CD4-positive, alpha-beta memory T cell (primary cell): ENCODE measurements around the gene ARMC3. TPM values are rescaled to one million over a fixed set of nuclear protein-coding genes. Genes with fewer than 3 reads are reported as not detected.

Experiments used
- CTCF ChIA-PET: fragments of 350-600 bp; sonication (Branson Sonifier 250); formaldehyde crosslinking; loops from one replicate; lab custom pipeline; 2021; ENCODE audit warnings: inconsistent platforms; ENCODE audit not compliant: partially characterized antibody; lab: Charles Lee
- POLR2A ChIA-PET: fragments of 350-600 bp; sonication (Branson Sonifier 250); formaldehyde crosslinking; loops from one replicate; lab custom pipeline; 2021; ENCODE audit not compliant: partially characterized antibody; lab: Charles Lee
- DNase-seq, 5 donors: peaks; one replicate each; pipeline versions ENCODE4 v3.0.0 to v3.0.0-alpha.2; 2020 to 2022; ENCODE audit warnings: mixed read lengths in 1 of 5
- H3K27ac ChIP-seq: one replicate; pipeline ENCODE4 v1.7.0; 2013; ENCODE audit warnings: low read depth, low read length
- H3K27me3 ChIP-seq: 2 replicates; pipeline ENCODE4 v1.7.0; 2013; ENCODE audit warnings: mild to moderate bottlenecking, low read length, moderate library complexity; ENCODE audit not compliant: insufficient read depth
- H3K36me3 ChIP-seq: 2 replicates; pipeline ENCODE4 v1.7.0; 2013; ENCODE audit warnings: mild to moderate bottlenecking, low read length, moderate library complexity; ENCODE audit not compliant: insufficient read depth
- H3K4me1 ChIP-seq: 2 replicates; pipeline ENCODE4 v1.7.0; 2013; ENCODE audit warnings: mild to moderate bottlenecking, low read length, moderate library complexity; ENCODE audit not compliant: insufficient read depth
- H3K4me3 ChIP-seq, 2 donors: one replicate each; pipeline ENCODE4 v1.7.0; 2013; ENCODE audit warnings: low read length in 2 of 2, mild to moderate bottlenecking in 1 of 2
- H3K9me3 ChIP-seq, 2 donors: one replicate each; pipeline ENCODE4 v1.7.0; 2013; ENCODE audit warnings: low read length in 2 of 2, control low read depth in 1 of 2; ENCODE audit not compliant: control insufficient read depth in 1 of 2
- H3K27ac Mint-ChIP-seq, 7 donors: one replicate each; pipeline ENCODE4 v1.8.0; 2020 to 2021; ENCODE audit warnings: mixed read lengths in 7 of 7, mild to moderate bottlenecking in 6 of 7, inconsistent platforms in 3 of 7, moderate library complexity in 3 of 7
- H3K27me3 Mint-ChIP-seq, 2 donors: one replicate each; pipeline ENCODE4 v1.8.0; 2020 to 2021; ENCODE audit warnings: mixed read lengths in 2 of 2
- H3K36me3 Mint-ChIP-seq, 2 donors: one replicate each; pipeline ENCODE4 v1.8.0; 2020 to 2021; ENCODE audit warnings: mixed read lengths in 2 of 2, inconsistent platforms in 1 of 2, mild to moderate bottlenecking in 1 of 2
- H3K4me1 Mint-ChIP-seq, 4 donors: one replicate each; pipeline ENCODE4 v1.8.0; 2020 to 2021; ENCODE audit warnings: mixed read lengths in 4 of 4, mild to moderate bottlenecking in 1 of 4
- H3K4me3 Mint-ChIP-seq, 8 donors: one replicate each; pipeline ENCODE4 v1.8.0; 2020 to 2021; ENCODE audit warnings: mixed read lengths in 8 of 8, mild to moderate bottlenecking in 7 of 8, moderate library complexity in 6 of 8, inconsistent platforms in 3 of 8
- H3K9me3 Mint-ChIP-seq, 8 donors: one replicate each; pipeline ENCODE4 v1.8.0; 2020 to 2021; ENCODE audit warnings: mixed read lengths in 8 of 8, mild to moderate bottlenecking in 5 of 8, inconsistent platforms in 3 of 8, moderate library complexity in 1 of 8
- intact Hi-C: fragments of 100-400 bp; cut with micrococcal nuclease; formaldehyde crosslinking; loops from one replicate; pipeline ENCODE4 v1.15.1; 2023
- polyA plus RNA-seq, 2 donors: library from polyadenylated mRNA; unstranded; fragments of 300-500 nt; fragmentation: Illumina TruSeq; gene quantifications; one replicate each; pipeline ENCODE4 v1.2.3, GENCODE V29; 2021
- total RNA-seq, 2 experiments: library from RNA; stranded (reverse); gene quantifications; one replicate each; pipeline ENCODE4 v1.2.3, GENCODE V29; 2021

ARMC3 gene
- total and polyA plus RNA-seq, 4 experiments from 2014 or later = not detected

- no peak overlapping the region for H3K27ac Mint-ChIP-seq
- H3K36me3 Mint-ChIP-seq = no peaks in the 10 kb centered on the region
- H3K4me1 Mint-ChIP-seq = no peaks in the 10 kb centered on the region
- H3K4me1 ChIP-seq = no peaks in the 10 kb centered on the region
- ChIA-PET CTCF (no interaction called here), POLR2A (no interaction called here)
- H3K9me3 ChIP-seq = no peaks in the 10 kb centered on the region
- H3K4me3 ChIP-seq = no peak overlapping the region
- H3K36me3 ChIP-seq = no peaks in the 10 kb centered on the region
- no peak for DNase-seq
- no peaks in the 10 kb centered on the region for H3K27me3 ChIP-seq
- H3K9me3 Mint-ChIP-seq = no peaks in the 10 kb centered on the region
- intact Hi-C loops = no loop called here
- H3K4me3 Mint-ChIP-seq = no peak overlapping the region
- H3K27me3 Mint-ChIP-seq = peaks cover 19 to 31% of the 10 kb centered on the region in 2 donors
- no peak overlapping the region for H3K27ac ChIP-seq
Observed at GRCh38 chr10:23001901-23002516, 74.2 kb downstream of the ARMC3 start.

- H3K9me3 ChIP-seq = no peaks in the 10 kb centered on the region
- no peak overlapping the region for H3K4me3 ChIP-seq
- peaks cover 18 to 24% of the 10 kb centered on the region in 2 donors for H3K27me3 Mint-ChIP-seq
- intact Hi-C loops = no loop called here
- H3K36me3 Mint-ChIP-seq = no peaks in the 10 kb centered on the region
- no peaks in the 10 kb centered on the region for H3K4me1 Mint-ChIP-seq
- H3K4me1 ChIP-seq = no peaks in the 10 kb centered on the region
- H3K36me3 ChIP-seq = no peaks in the 10 kb centered on the region
- no peak for DNase-seq
- ChIA-PET POLR2A (no interaction called here), CTCF (interaction anchor here (0.7 kb wide), 1 partner anchor 438 kb away, joined by 4 read pairs; no protein-coding TSS in a partner anchor)
- H3K4me3 Mint-ChIP-seq = no peak overlapping the region
- no peak overlapping the region for H3K27ac Mint-ChIP-seq
- no peak overlapping the region for H3K27ac ChIP-seq
- H3K9me3 Mint-ChIP-seq = no peaks in the 10 kb centered on the region
- no peaks in the 10 kb centered on the region for H3K27me3 ChIP-seq
Observed at GRCh38 chr10:23005150-23005549, 77.3 kb downstream of the ARMC3 start.

DNA sequence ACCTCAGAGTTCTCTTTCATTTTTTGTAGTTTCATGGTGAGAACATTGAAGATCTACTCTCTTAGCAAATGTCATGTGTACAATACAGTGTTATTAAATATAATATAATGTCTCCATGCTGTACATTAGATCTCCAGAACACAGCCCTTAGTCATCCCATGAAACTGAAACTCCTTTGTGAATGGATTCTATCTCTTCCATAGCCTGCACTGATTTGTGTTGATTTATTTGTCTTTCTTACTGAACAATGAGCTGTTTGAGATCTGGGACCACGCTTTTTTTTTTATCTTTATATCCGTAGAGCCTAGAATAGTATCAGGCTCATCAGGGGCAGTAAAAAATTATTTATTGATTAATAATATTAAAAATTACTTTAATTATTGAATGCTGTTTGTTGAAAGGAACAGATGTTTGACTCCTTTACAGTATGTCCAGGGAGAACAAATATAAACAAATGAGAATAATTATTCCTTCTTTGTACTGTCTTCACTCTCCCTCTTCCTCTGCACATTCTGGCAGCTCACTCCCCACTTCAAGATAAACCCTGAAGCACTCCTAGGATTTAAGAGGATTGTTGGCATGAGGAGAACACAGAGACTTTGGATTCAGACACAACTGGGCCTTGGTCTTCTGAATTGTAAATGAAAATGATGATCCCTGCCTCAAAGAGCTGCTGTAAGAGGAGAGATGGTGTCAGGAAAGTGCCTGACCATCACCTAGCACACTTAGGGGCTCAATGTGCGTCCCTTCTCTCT, 85.9 kb downstream of the ARMC3 start:
- H3K9me3 ChIP-seq = no peaks in the 10 kb centered on the region
- Mint-ChIP-seq H3K4me1 (no peaks in the 10 kb centered on the region), H3K9me3 (no peaks in the 10 kb centered on the region), H3K4me3 (no peak overlapping the region), H3K27ac (no peak overlapping the region), H3K36me3 (no peaks in the 10 kb centered on the region), H3K27me3 (peaks cover 13 to 22% of the 10 kb centered on the region in 2 donors)
- H3K27me3 ChIP-seq = no peaks in the 10 kb centered on the region
- intact Hi-C loops = no loop called here
- CTCF ChIA-PET = no interaction called here
- H3K27ac ChIP-seq = no peak overlapping the region
- H3K36me3 ChIP-seq = no peaks in the 10 kb centered on the region
- POLR2A ChIA-PET = no interaction called here
- no peak for DNase-seq
- H3K4me3 ChIP-seq = no peak overlapping the region
- H3K4me1 ChIP-seq = no peaks in the 10 kb centered on the region

- H3K36me3 Mint-ChIP-seq = no peaks in the 10 kb centered on the region
- no peak overlapping the region for H3K27ac ChIP-seq
- intact Hi-C loops = no loop called here
- H3K4me3 Mint-ChIP-seq = no peak overlapping the region
- H3K27me3 ChIP-seq = no peaks in the 10 kb centered on the region
- H3K27ac Mint-ChIP-seq = no peak overlapping the region
- no peak for DNase-seq
- H3K4me1 ChIP-seq = no peaks in the 10 kb centered on the region
- no peaks in the 10 kb centered on the region for H3K9me3 ChIP-seq
- H3K4me3 ChIP-seq = no peak overlapping the region
- H3K27me3 Mint-ChIP-seq = peaks cover 12 to 22% of the 10 kb centered on the region in 2 donors
- no peaks in the 10 kb centered on the region for H3K9me3 Mint-ChIP-seq
- H3K4me1 Mint-ChIP-seq = no peaks in the 10 kb centered on the region
- POLR2A ChIA-PET = no interaction called here
- no peaks in the 10 kb centered on the region for H3K36me3 ChIP-seq
- CTCF ChIA-PET = no interaction called here
Observed at GRCh38 chr10:23015021-23015707, 87.3 kb downstream of the ARMC3 start.

DNA sequence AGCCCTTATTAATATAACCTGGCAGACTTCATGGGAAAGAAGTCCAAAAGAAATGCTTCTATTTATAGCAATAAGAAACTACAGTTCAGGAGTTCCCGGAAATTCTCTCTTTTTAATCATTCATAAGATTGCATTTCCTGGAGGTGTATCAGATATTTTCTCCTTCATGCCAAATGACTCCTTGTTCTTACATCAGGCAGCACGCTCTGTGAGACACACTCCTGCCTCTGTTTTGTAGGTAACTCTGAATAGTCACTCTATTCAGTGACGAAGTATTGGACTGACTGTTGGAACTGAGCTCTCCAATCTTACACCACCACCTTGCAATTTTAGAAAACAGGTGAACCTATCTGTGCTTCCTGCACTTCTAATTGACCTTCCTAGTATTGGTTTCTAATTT, 88.8 kb downstream of the ARMC3 start:
- Histone ChIP-seq H3K4me1 (no peaks in the 10 kb centered on the region), H3K27me3 (no peaks in the 10 kb centered on the region), H3K4me3 (no peak overlapping the region), H3K27ac (no peak overlapping the region), H3K36me3 (no peaks in the 10 kb centered on the region), H3K9me3 (no peaks in the 10 kb centered on the region)
- H3K4me1 Mint-ChIP-seq = no peaks in the 10 kb centered on the region
- H3K4me3 Mint-ChIP-seq = no peak overlapping the region
- intact Hi-C loops = no loop called here
- H3K9me3 Mint-ChIP-seq = peaks cover 0 to 11% (median 4%) of the 10 kb centered on the region in 8 donors
- ChIA-PET POLR2A (no interaction called here), CTCF (no interaction called here)
- no peak for DNase-seq
- no peaks in the 10 kb centered on the region for H3K36me3 Mint-ChIP-seq
- peaks cover 10 to 26% of the 10 kb centered on the region in 2 donors for H3K27me3 Mint-ChIP-seq
- H3K27ac Mint-ChIP-seq = no peak overlapping the region

- H3K27me3 ChIP-seq = no peaks in the 10 kb centered on the region
- ChIA-PET CTCF (no interaction called here), POLR2A (no interaction called here)
- intact Hi-C loops = no loop called here
- Mint-ChIP-seq H3K27me3 (peaks cover 24 to 32% of the 10 kb centered on the region in 2 donors), H3K27ac (no peak overlapping the region), H3K4me3 (no peak overlapping the region), H3K36me3 (no peaks in the 10 kb centered on the region), H3K4me1 (no peaks in the 10 kb centered on the region), H3K9me3 (peaks cover 0 to 30% (median 22%) of the 10 kb centered on the region in 8 donors)
- no peak for DNase-seq
- no peaks in the 10 kb centered on the region for H3K36me3 ChIP-seq
- no peak overlapping the region for H3K27ac ChIP-seq
- no peaks in the 10 kb centered on the region for H3K9me3 ChIP-seq
- H3K4me1 ChIP-seq = no peaks in the 10 kb centered on the region
- H3K4me3 ChIP-seq = no peak overlapping the region
Observed at GRCh38 chr10:23019633-23020032, 91.8 kb downstream of the ARMC3 start.

DNA sequence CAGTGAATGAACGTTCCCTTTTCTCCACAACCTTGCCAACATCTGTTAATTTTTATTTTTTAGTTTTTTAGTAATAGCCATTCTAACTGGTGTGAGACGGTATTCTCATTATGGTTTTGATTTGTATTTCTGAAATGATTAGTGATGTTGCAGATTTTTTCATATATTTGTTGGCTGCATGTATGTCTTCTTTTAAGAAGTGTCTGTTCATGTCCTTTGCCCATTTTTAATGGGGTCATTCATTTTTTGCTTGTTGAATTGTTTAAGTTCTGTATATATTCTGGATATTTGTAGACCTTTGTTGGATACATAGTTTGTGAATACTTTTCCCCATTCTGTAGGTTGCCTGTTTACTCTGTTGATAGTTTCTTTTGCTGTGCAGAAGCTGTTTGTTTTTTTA, 93.6 kb downstream of the ARMC3 start:
- ChIA-PET CTCF (no interaction called here), POLR2A (no interaction called here)
- H3K4me1 ChIP-seq = no peaks in the 10 kb centered on the region
- intact Hi-C loops = no loop called here
- no peak overlapping the region for H3K4me3 ChIP-seq
- DNase-seq = no peak
- H3K36me3 ChIP-seq = no peaks in the 10 kb centered on the region
- peaks cover 0 to 32% (median 24%) of the 10 kb centered on the region in 8 donors for H3K9me3 Mint-ChIP-seq
- H3K4me1 Mint-ChIP-seq = no peaks in the 10 kb centered on the region
- no peaks in the 10 kb centered on the region for H3K27me3 ChIP-seq
- H3K36me3 Mint-ChIP-seq = no peaks in the 10 kb centered on the region
- no peak overlapping the region for H3K4me3 Mint-ChIP-seq
- H3K27ac ChIP-seq = no peak overlapping the region
- H3K9me3 ChIP-seq = no peaks in the 10 kb centered on the region
- no peak overlapping the region for H3K27ac Mint-ChIP-seq
- H3K27me3 Mint-ChIP-seq = peaks cover 24 to 31% of the 10 kb centered on the region in 2 donors
